ENCODE data around the gene ADGRD1.

GRCh38 chr12:130960787-130961186, 7.1 kb downstream of the ADGRD1 start:
- TF ChIP-seq CTCF (IDR thresholded peaks at IDR 0.05; ENCODE audit: low read length) = no peak
- TF ChIP-seq EZH2 (IDR thresholded peaks at IDR 0.05; ENCODE audit: borderline replicate concordance, low read length) = no peak

All from OCI-LY1 (cell line).